Measurements from ENCODE around the gene CDV3. TPM values are rescaled to one million over a fixed set of nuclear protein-coding genes. Genes with fewer than 3 reads are reported as not detected.
"Not testable (repeated sequence)": the region's sequence is repeated elsewhere in the genome, so short reads cannot be mapped to it uniquely, and the experiment has no call there.

The CDV3 gene
- 100 to 1,000 TPM; 170 to 181 TPM for total RNA-seq

- Mint-ChIP-seq H3K4me3 (peak within 1 kb of the TSS; percentile 87), H3K36me3 (ENCODE audit: low read depth) (peaks cover 43% of the 10 kb centered on the region), H3K9me3 (no peaks in the 10 kb centered on the region), H3K4me1 (ENCODE audit: low read depth) (peaks cover 49% of the 10 kb centered on the region), H3K27me3 (ENCODE audit: low read depth) (no peaks in the 10 kb centered on the region), H3K27ac (peak within 1 kb of the TSS; percentile 100)
- CTCF ChIA-PET, result interaction anchor here (1.0 to 3.8 kb wide), 4 partner anchors 86 to 847 kb away, joined by 3 to 23 read pairs (median 4); partner anchors contain the start of gene TOPBP1
- no peak for DNase-seq
- intact Hi-C loops (cut with micrococcal nuclease), result loop anchor here (1.0 to 5.0 kb wide), 15 partner anchors 22 to 1156 kb away; partner anchors contain the start of genes ANAPC13, DNAJC13, NPHP3 and SRPRB
These were observed at the start of gene CDV3 for GRCh38 chr3:133573629-133574194. Gene CDV3, plus strand, starts transcription at chr3:133573686. Its CDS starts 359 bp downstream, at chr3:133574045.

- H3K36me3 Mint-ChIP-seq (ENCODE audit: low read depth); intact Hi-C loops (cut with micrococcal nuclease); H3K4me3 Mint-ChIP-seq; DNase-seq; H3K4me1 Mint-ChIP-seq (ENCODE audit: low read depth); H3K9me3 Mint-ChIP-seq; H3K27me3 Mint-ChIP-seq (ENCODE audit: low read depth); H3K27ac Mint-ChIP-seq; CTCF ChIA-PET: not testable (repeated sequence)
These were observed 49.7 kb upstream of the CDV3 start for GRCh38 chr3:133523758-133524157.

- H3K9me3 Mint-ChIP-seq, result peaks cover 5% of the 10 kb centered on the region
- CTCF ChIA-PET, result no interaction called here
- DNase-seq, result no peak
- no peak overlapping the region for H3K27ac Mint-ChIP-seq
- H3K27me3 Mint-ChIP-seq (ENCODE audit: low read depth), result no peaks in the 10 kb centered on the region
- H3K4me3 Mint-ChIP-seq, result no peak overlapping the region
- H3K4me1 Mint-ChIP-seq (ENCODE audit: low read depth), result no peaks in the 10 kb centered on the region
- H3K36me3 Mint-ChIP-seq (ENCODE audit: low read depth), result no peaks in the 10 kb centered on the region
- intact Hi-C loops (cut with micrococcal nuclease), result no loop called here
These were observed 48.1 kb upstream of the CDV3 start for GRCh38 chr3:133525435-133525834.

GRCh38 chr3:133527081-133527715 is 46.3 kb upstream of the CDV3 start:
- Mint-ChIP-seq H3K27ac (no peak overlapping the region), H3K4me3 (no peak overlapping the region), H3K36me3 (ENCODE audit: low read depth) (no peaks in the 10 kb centered on the region), H3K9me3 (peaks cover 5% of the 10 kb centered on the region), H3K27me3 (ENCODE audit: low read depth) (no peaks in the 10 kb centered on the region), H3K4me1 (ENCODE audit: low read depth) (no peaks in the 10 kb centered on the region)
- no peak for DNase-seq
- CTCF ChIA-PET, result interaction anchor here (1.4 kb wide), 1 partner anchor 39 kb away, joined by 5 read pairs; no protein-coding TSS in a partner anchor
- intact Hi-C loops (cut with micrococcal nuclease), result no loop called here

- CTCF ChIA-PET, result interaction anchor here (0.6 kb wide), 1 partner anchor 30 kb away, joined by 3 read pairs; no protein-coding TSS in a partner anchor
- peaks cover 5% of the 10 kb centered on the region for H3K9me3 Mint-ChIP-seq
- H3K4me3 Mint-ChIP-seq, result no peak overlapping the region
- intact Hi-C loops (cut with micrococcal nuclease), result no loop called here
- no peaks in the 10 kb centered on the region for H3K4me1 Mint-ChIP-seq (ENCODE audit: low read depth)
- no peaks in the 10 kb centered on the region for H3K27me3 Mint-ChIP-seq (ENCODE audit: low read depth)
- no peaks in the 10 kb centered on the region for H3K36me3 Mint-ChIP-seq (ENCODE audit: low read depth)
- H3K27ac Mint-ChIP-seq, result no peak overlapping the region
- DNase-seq, result no peak
These were observed 43.7 kb upstream of the CDV3 start for GRCh38 chr3:133529809-133530208.

GRCh38 chr3:133531981-133532380 is 41.5 kb upstream of the CDV3 start:
- peaks cover 5% of the 10 kb centered on the region for H3K9me3 Mint-ChIP-seq
- H3K36me3 Mint-ChIP-seq (ENCODE audit: low read depth), result no peaks in the 10 kb centered on the region
- H3K4me1 Mint-ChIP-seq (ENCODE audit: low read depth), result no peaks in the 10 kb centered on the region
- no peak overlapping the region for H3K4me3 Mint-ChIP-seq
- DNase-seq, result no peak
- CTCF ChIA-PET, result no interaction called here
- H3K27me3 Mint-ChIP-seq (ENCODE audit: low read depth), result no peaks in the 10 kb centered on the region
- H3K27ac Mint-ChIP-seq, result no peak overlapping the region
- intact Hi-C loops (cut with micrococcal nuclease), result no loop called here

- H3K27me3 Mint-ChIP-seq (ENCODE audit: low read depth), result no peaks in the 10 kb centered on the region
- CTCF ChIA-PET, result no interaction called here
- H3K9me3 Mint-ChIP-seq, result peaks cover 6% of the 10 kb centered on the region
- intact Hi-C loops (cut with micrococcal nuclease), result no loop called here
- no peaks in the 10 kb centered on the region for H3K36me3 Mint-ChIP-seq (ENCODE audit: low read depth)
- no peaks in the 10 kb centered on the region for H3K4me1 Mint-ChIP-seq (ENCODE audit: low read depth)
- H3K4me3 Mint-ChIP-seq, result no peak overlapping the region
- no peak for DNase-seq
- H3K27ac Mint-ChIP-seq, result no peak overlapping the region
These were observed 40.5 kb upstream of the CDV3 start for GRCh38 chr3:133532951-133533350.

GRCh38 chr3:133535971-133536881 is 37.3 kb upstream of the CDV3 start:
- H3K27ac Mint-ChIP-seq, result no peak overlapping the region
- no peaks in the 10 kb centered on the region for H3K27me3 Mint-ChIP-seq (ENCODE audit: low read depth)
- no peak for DNase-seq
- peaks cover 4% of the 10 kb centered on the region for H3K9me3 Mint-ChIP-seq
- CTCF ChIA-PET, result no interaction called here
- H3K36me3 Mint-ChIP-seq (ENCODE audit: low read depth), result no peaks in the 10 kb centered on the region
- H3K4me1 Mint-ChIP-seq (ENCODE audit: low read depth), result no peaks in the 10 kb centered on the region
- no peak overlapping the region for H3K4me3 Mint-ChIP-seq
- intact Hi-C loops (cut with micrococcal nuclease), result no loop called here

GRCh38 chr3:133537131-133537530 is 36.4 kb upstream of the CDV3 start:
- CTCF ChIA-PET; H3K27ac Mint-ChIP-seq; intact Hi-C loops (cut with micrococcal nuclease); H3K27me3 Mint-ChIP-seq (ENCODE audit: low read depth); H3K4me3 Mint-ChIP-seq; H3K9me3 Mint-ChIP-seq; DNase-seq; H3K4me1 Mint-ChIP-seq (ENCODE audit: low read depth); H3K36me3 Mint-ChIP-seq (ENCODE audit: low read depth): not testable (repeated sequence)

GRCh38 chr3:133538154-133538553 is 35.3 kb upstream of the CDV3 start:
- intact Hi-C loops (cut with micrococcal nuclease), result no loop called here
- CTCF ChIA-PET, result no interaction called here
- Mint-ChIP-seq H3K27me3 (ENCODE audit: low read depth) (no peaks in the 10 kb centered on the region), H3K9me3 (peaks cover 4% of the 10 kb centered on the region), H3K27ac (no peak overlapping the region), H3K4me3 (no peak overlapping the region), H3K4me1 (ENCODE audit: low read depth) (no peaks in the 10 kb centered on the region), H3K36me3 (ENCODE audit: low read depth) (no peaks in the 10 kb centered on the region)
- no peak for DNase-seq

- no peak overlapping the region for H3K4me3 Mint-ChIP-seq
- no peak for DNase-seq
- no peak overlapping the region for H3K27ac Mint-ChIP-seq
- CTCF ChIA-PET, result interaction anchor here (0.7 kb wide), 1 partner anchor 293 kb away, joined by 3 read pairs; no protein-coding TSS in a partner anchor
- H3K9me3 Mint-ChIP-seq, result peaks cover 4% of the 10 kb centered on the region
- no peaks in the 10 kb centered on the region for H3K27me3 Mint-ChIP-seq (ENCODE audit: low read depth)
- intact Hi-C loops (cut with micrococcal nuclease), result no loop called here
- H3K4me1 Mint-ChIP-seq (ENCODE audit: low read depth), result no peaks in the 10 kb centered on the region
- no peaks in the 10 kb centered on the region for H3K36me3 Mint-ChIP-seq (ENCODE audit: low read depth)
These were observed 32.4 kb upstream of the CDV3 start for GRCh38 chr3:133540896-133541674.

- Mint-ChIP-seq H3K27ac (no peak overlapping the region), H3K36me3 (ENCODE audit: low read depth) (no peaks in the 10 kb centered on the region), H3K9me3 (peaks cover 4% of the 10 kb centered on the region), H3K4me1 (ENCODE audit: low read depth) (no peaks in the 10 kb centered on the region), H3K27me3 (ENCODE audit: low read depth) (no peaks in the 10 kb centered on the region), H3K4me3 (no peak overlapping the region)
- no peak for DNase-seq
- intact Hi-C loops (cut with micrococcal nuclease), result no loop called here
- CTCF ChIA-PET, result no interaction called here
These were observed 30.6 kb upstream of the CDV3 start for GRCh38 chr3:133542871-133543270.

Measured in activated naive CD4-positive, alpha-beta T cell treated with anti-CD3 and anti-CD28 coated beads for 36 hours (primary cell).